ENCODE results near the gene ABCB8. TPM values are rescaled to one million over a fixed set of nuclear protein-coding genes. Genes with fewer than 3 reads are reported as not detected.

Gene ABCB8
- total and polyA plus RNA-seq, 11 donors = 13.6 to 34.5 (median 26.0) TPM

DNA sequence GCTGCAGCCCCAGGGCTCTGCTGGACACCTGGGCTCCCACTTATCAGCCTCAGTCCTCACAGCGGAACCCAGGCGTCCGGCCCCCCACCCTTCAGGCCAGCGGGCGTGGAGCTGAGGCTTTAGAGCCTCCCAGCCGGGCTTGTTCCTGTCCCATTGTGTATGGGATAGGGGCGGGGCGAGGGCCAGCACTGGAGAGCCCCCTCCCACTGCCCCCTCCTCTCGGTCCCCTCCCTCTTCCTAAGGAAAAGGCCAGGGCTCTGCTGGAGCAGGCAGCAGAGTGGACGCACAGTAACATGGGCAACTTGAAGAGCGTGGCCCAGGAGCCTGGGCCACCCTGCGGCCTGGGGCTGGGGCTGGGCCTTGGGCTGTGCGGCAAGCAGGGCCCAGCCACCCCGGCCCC lies 34.7 kb upstream of the ABCB8 start:
- Histone ChIP-seq H3K27ac (peak overlapping the region; percentile 66 to 93 (median 82)), H3K4me3 (peak overlapping the region; percentile 14 to 65 (median 58)), H3K9me3 (peaks cover 0 to 5% (median 0%) of the 10 kb centered on the region in 12 donors), H3K27me3 (no peaks in the 10 kb centered on the region), H3K36me3 (peaks cover 0 to 12% (median 0%) of the 10 kb centered on the region in 9 donors), H3K4me1 (peaks cover 0 to 65% (median 31%) of the 10 kb centered on the region in 12 donors)
- DNase-seq = peak; percentile 78 to 89 (median 86)
- peak in 1 of 2 donors; percentile 63 for TF ChIP-seq POLR2A (IDR thresholded peaks at IDR 0.05)
- TF ChIP-seq, protein P1, sequence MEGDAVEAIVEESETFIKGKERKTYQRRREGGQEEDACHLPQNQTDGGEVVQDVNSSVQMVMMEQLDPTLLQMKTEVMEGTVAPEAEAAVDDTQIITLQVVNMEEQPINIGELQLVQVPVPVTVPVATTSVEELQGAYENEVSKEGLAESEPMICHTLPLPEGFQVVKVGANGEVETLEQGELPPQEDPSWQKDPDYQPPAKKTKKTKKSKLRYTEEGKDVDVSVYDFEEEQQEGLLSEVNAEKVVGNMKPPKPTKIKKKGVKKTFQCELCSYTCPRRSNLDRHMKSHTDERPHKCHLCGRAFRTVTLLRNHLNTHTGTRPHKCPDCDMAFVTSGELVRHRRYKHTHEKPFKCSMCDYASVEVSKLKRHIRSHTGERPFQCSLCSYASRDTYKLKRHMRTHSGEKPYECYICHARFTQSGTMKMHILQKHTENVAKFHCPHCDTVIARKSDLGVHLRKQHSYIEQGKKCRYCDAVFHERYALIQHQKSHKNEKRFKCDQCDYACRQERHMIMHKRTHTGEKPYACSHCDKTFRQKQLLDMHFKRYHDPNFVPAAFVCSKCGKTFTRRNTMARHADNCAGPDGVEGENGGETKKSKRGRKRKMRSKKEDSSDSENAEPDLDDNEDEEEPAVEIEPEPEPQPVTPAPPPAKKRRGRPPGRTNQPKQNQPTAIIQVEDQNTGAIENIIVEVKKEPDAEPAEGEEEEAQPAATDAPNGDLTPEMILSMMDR (IDR thresholded peaks at IDR 0.05) = no peak
- peak; percentile 43 to 76 (median 56) for ATAC-seq
- intact Hi-C loops (cut with DNase I) = loop anchor here in 1 of 10 donors (5.0 kb wide), 1 partner anchor 206 kb away; no protein-coding TSS in a partner anchor
- 54 to 77% (median 69%) methylated on average over 12 to 14 of the region's 14 CpGs for WGBS, 4 donors

DNA sequence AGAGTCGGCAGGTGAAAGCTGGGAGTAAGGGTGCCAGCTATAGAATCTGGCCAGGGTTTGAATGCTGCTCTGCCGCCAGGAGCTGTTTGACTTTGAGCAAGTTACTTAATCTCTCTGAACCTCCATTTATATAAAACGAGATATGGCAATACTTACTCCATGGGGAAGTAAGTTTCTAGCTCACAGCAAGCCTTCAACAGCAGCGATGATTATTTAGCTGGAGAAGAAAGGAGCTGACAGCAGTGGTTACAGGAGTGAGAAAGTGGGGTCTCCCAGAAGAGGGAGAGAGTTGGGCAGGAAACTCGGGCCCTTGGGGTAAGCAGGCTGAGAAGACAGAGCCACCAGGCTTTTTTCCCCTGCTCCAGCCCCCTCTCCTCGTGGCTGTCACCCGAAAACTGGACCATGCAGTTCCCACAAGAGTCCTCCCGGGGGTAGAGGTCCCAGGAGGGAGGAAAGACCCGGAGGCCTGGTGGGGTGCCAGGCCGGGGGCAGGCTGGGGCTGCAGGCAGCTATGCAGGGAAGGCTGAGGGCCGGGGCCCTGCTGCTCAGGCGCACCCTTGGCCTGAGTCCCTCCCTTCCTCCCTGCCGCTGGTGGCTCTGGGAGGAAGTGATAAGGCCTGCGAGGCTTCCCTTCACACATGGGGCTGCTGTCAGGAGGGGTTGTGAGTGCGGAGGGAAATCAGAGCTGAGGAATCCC lies 34.0 kb upstream of the ABCB8 start:
- TF ChIP-seq, protein P1 (IDR thresholded peaks at IDR 0.05) = no peak
- peak in 1 of 2 donors; percentile 18 for TF ChIP-seq POLR2A (IDR thresholded peaks at IDR 0.05)
- 16 to 20% (median 19%) methylated on average over 12 to 15 of the region's 15 CpGs for WGBS, 4 donors
- peak overlapping the region; percentile 14 to 65 (median 58) for H3K4me3 ChIP-seq
- peaks cover 0 to 58% (median 24%) of the 10 kb centered on the region in 12 donors for H3K4me1 ChIP-seq
- peaks cover 0 to 5% (median 0%) of the 10 kb centered on the region in 12 donors for H3K9me3 ChIP-seq
- peak; percentile 80 to 88 (median 83) for DNase-seq
- peak overlapping the region; percentile 64 to 93 (median 82) for H3K27ac ChIP-seq
- H3K36me3 ChIP-seq = peaks cover 0 to 17% (median 5%) of the 10 kb centered on the region in 9 donors
- intact Hi-C loops (cut with DNase I) = loop anchor here in 1 of 10 donors (5.0 kb wide), 1 partner anchor 207 kb away; no protein-coding TSS in a partner anchor
- H3K27me3 ChIP-seq = no peaks in the 10 kb centered on the region
- peak; percentile 78 to 84 (median 80) for ATAC-seq

DNA sequence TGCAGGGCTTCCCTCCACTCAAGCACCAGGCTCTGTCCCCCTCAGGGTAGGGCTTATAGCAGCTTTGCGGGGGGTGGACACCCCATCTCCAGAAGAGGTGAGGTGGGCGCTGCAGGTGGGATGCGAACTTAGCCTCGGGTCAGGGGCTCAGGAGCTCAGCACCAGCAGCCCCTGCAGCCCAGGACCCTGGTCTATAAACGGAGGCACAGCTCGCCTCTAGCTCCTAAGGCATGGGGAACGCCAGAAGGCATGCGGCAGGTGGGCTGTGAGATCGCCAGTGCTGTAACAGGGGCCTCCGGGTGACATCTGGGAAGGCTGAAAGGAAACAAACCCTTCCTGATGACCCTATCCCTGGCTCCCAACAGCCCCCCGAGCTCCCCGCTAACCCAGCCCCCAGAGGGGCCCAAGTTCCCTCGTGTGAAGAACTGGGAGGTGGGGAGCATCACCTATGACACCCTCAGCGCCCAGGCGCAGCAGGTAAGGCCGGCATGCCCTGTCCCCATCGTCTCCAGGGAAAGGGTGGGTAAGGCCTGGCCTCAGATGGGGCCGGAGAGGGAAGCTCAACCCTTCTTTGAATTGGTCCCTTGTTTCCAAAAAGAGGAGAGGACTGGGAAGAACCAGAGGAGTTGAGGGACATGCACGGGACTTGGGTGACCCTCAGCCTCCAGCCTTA lies 33.3 kb upstream of the ABCB8 start:
- H3K9me3 ChIP-seq = peaks cover 0 to 5% (median 0%) of the 10 kb centered on the region in 12 donors
- H3K27me3 ChIP-seq = no peaks in the 10 kb centered on the region
- H3K4me3 ChIP-seq = peak overlapping the region; percentile 14 to 65 (median 58)
- peak overlapping the region in 10 of 12 donors; percentile 66 to 93 (median 84) for H3K27ac ChIP-seq
- ATAC-seq (no peak), DNase-seq (peak in 1 of 5 donors; percentile 52)
- 19 to 26% (median 24%) methylated on average over 6 to 19 of the region's 19 CpGs for WGBS, 4 donors
- H3K4me1 ChIP-seq = peaks cover 0 to 51% (median 17%) of the 10 kb centered on the region in 12 donors
- no peak for TF ChIP-seq POLR2A (IDR thresholded peaks at IDR 0.05)
- TF ChIP-seq, protein P1 (IDR thresholded peaks at IDR 0.05) = no peak
- intact Hi-C loops (cut with DNase I) = loop anchor here in 1 of 10 donors (5.0 kb wide), 1 partner anchor 208 kb away; no protein-coding TSS in a partner anchor
- H3K36me3 ChIP-seq = peaks cover 0 to 17% (median 5%) of the 10 kb centered on the region in 9 donors

All from heart left ventricle (tissue), 16 donors.